SHP77 treated with DMSO at 0.1 percent for 48 hours (cell line): ENCODE data around the gene LRRC18.

Experiments
- DNase-seq: peaks from one replicate; lab custom pipeline; 2025; lab: John Stamatoyannopoulos, UW

The LRRC18 gene

GRCh38 chr10:48946332-48946731, 6.7 kb upstream of the LRRC18 start:
- no peak for DNase-seq

- DNase-seq: no peak
Observed at GRCh38 chr10:48945441-48946130, 5.9 kb upstream of the LRRC18 start.

GRCh38 chr10:48944171-48944570, 4.5 kb upstream of the LRRC18 start:
- DNase-seq: no peak

GRCh38 chr10:48943096-48943495, 3.5 kb upstream of the LRRC18 start:
- DNase-seq: no peak

- no peak for DNase-seq
Observed at GRCh38 chr10:48941427-48942075, 1.9 kb upstream of the LRRC18 start.

GRCh38 chr10:48940958-48941357, 1.3 kb upstream of the LRRC18 start:
- no peak for DNase-seq

- no peak for DNase-seq
Observed at GRCh38 chr10:48940372-48940771, 732 bp upstream of the LRRC18 start.

GRCh38 chr10:48938990-48939536, 577 bp downstream of the LRRC18 start:
- no peak for DNase-seq

- no peak for DNase-seq
Observed at GRCh38 chr10:48938281-48938680, 1.4 kb downstream of the LRRC18 start.

- no peak for DNase-seq
Observed at GRCh38 chr10:48937796-48938195, 1.8 kb downstream of the LRRC18 start.

GRCh38 chr10:48935577-48935976, 4.1 kb downstream of the LRRC18 start:
- DNase-seq: no peak

- DNase-seq: no peak
Observed at GRCh38 chr10:48934672-48935501, 4.8 kb downstream of the LRRC18 start.

GRCh38 chr10:48932831-48933664, 6.6 kb downstream of the LRRC18 start:
- DNase-seq: no peak

GRCh38 chr10:48931188-48931587, 8.5 kb downstream of the LRRC18 start:
- DNase-seq: no peak

GRCh38 chr10:48929413-48929990, 10.1 kb downstream of the LRRC18 start:
- DNase-seq: no peak

- no peak for DNase-seq
Observed at GRCh38 chr10:48926764-48927540, 12.7 kb downstream of the LRRC18 start.

- no peak for DNase-seq
Observed at GRCh38 chr10:48926255-48926654, 13.4 kb downstream of the LRRC18 start.

- no peak for DNase-seq
Observed at GRCh38 chr10:48924988-48925387, 14.7 kb downstream of the LRRC18 start.

GRCh38 chr10:48923748-48924147, 15.9 kb downstream of the LRRC18 start:
- no peak for DNase-seq

GRCh38 chr10:48913674-48914073, 26.0 kb downstream of the LRRC18 start:
- DNase-seq: no peak

- DNase-seq: no peak
Observed at GRCh38 chr10:48910548-48910947, 29.1 kb downstream of the LRRC18 start.
